Esophagus (tissue), 2 donors: ENCODE results near the gene MAP4. TPM values are rescaled to one million over a fixed set of nuclear protein-coding genes. Genes with fewer than 3 reads are reported as not detected.

Source experiments
- H3K27ac ChIP-seq, 2 donors: one replicate each; pipeline ENCODE4 v1.5.1; 2013; ENCODE audit warnings: low read depth in 2 of 2, mild to moderate bottlenecking in 2 of 2, inconsistent platforms in 1 of 2, low read length in 1 of 2, moderate library complexity in 1 of 2
- H3K27me3 ChIP-seq, 2 donors: one replicate each; pipeline ENCODE4 v1.6.1; 2013; ENCODE audit warnings: low read length in 2 of 2, control low read depth in 1 of 2, mild to moderate bottlenecking in 1 of 2; ENCODE audit not compliant: insufficient read depth in 2 of 2, control insufficient read depth in 1 of 2
- H3K36me3 ChIP-seq, 2 donors: one replicate each; pipeline ENCODE4 v1.6.1; 2013; ENCODE audit warnings: low read length in 1 of 2; ENCODE audit not compliant: control insufficient read depth in 2 of 2, insufficient read depth in 2 of 2
- H3K4me1 ChIP-seq, 2 donors: one replicate each; pipeline ENCODE4 v1.6.1; 2013; ENCODE audit warnings: low read length in 1 of 2; ENCODE audit not compliant: control insufficient read depth in 2 of 2, insufficient read depth in 2 of 2
- H3K4me3 ChIP-seq, 2 donors: one replicate each; pipeline ENCODE4 v1.5.1; 2013; ENCODE audit warnings: low read length in 2 of 2, mild to moderate bottlenecking in 2 of 2, low read depth in 1 of 2, moderate library complexity in 1 of 2
- H3K9me3 ChIP-seq, 2 donors: one replicate each; pipeline ENCODE4 v1.6.1; 2013; ENCODE audit warnings: mild to moderate bottlenecking in 2 of 2, low read depth in 1 of 2, low read length in 1 of 2, moderate library complexity in 1 of 2; ENCODE audit not compliant: control insufficient read depth in 2 of 2, insufficient read depth in 1 of 2
- WGBS, 2 donors: extraction: QIAGEN DNeasy Blood & Tissue Kit; methylation state at CpG; one replicate each; pipeline ENCODE4 v1.1.7; 2013; 5-methylcytosine and 5-hydroxymethylcytosine counted together
- polyA plus RNA-seq, 2 donors: library from polyadenylated mRNA; stranded (reverse); fragments of 200-250 nt; gene quantifications; one replicate each; pipeline ENCODE4 v1.2.3, GENCODE V29; 2013
- donor health status: healthy with polysubstance abuse.
- donor health status: Bipolar disorder and iron deficiency.

Gene MAP4
- polyA plus RNA-seq, 2 donors, result 48.8 to 60.4 TPM

DNA sequence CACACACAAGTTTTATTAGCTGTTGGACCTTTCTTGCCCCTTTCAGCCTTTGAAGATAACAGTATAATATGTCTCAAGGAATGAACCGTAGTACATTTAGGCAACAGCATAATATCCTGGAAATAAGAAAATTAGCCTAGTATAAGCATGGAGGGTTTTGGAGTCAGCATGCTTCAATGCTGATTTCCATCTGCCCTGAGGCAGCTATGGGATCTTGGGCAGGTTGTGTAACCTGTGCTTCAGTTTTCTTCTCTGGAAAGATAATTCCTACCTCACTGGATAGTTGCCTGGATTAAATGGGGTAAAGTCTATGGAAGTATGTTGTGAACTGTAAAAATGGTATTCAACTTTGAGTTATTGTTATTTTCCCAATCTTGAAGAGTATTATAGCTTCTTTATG, 211.6 kb downstream of the MAP4 start:
- Histone ChIP-seq H3K4me1 (peaks cover 0 to 3% of the 10 kb centered on the region in 2 donors), H3K36me3 (no peaks in the 10 kb centered on the region), H3K4me3 (no peak overlapping the region), H3K27ac (no peak overlapping the region), H3K9me3 (no peaks in the 10 kb centered on the region), H3K27me3 (no peaks in the 10 kb centered on the region)
- 93% methylated on average over 1 of the region's 1 CpG for WGBS, 2 donors

DNA sequence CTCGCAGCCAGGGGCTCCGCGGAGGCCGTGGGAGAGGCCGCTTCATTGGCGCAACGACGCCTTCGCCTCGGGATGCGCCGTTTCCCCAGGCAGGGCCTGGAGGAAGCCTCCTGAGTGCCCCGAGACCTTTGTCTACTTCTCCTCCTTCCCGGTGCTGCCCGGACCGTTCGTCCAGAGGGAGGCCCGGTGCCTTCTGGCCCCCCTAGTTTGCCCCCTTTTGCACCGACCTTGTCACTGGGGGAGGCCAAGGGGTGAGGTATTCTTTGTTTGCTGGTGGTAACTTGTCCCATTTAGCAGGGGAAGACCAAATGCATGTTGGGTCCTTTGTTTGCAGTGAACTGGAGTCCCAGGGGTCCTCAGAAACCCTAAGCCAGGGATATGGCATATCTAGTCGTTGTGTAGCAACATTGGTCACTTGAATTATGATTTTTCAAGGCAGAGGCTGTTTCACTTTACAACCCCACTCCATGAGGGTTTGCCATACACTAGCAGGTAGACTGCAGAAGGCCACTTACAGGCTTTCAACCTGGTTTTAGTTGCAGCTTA, 212.7 kb downstream of the MAP4 start:
- no peaks in the 10 kb centered on the region for H3K27me3 ChIP-seq
- H3K9me3 ChIP-seq, result no peaks in the 10 kb centered on the region
- H3K4me3 ChIP-seq, result peak overlapping the region; percentile 62 to 88
- H3K27ac ChIP-seq, result peak overlapping the region; percentile 92 to 96
- peaks cover 0 to 3% of the 10 kb centered on the region in 2 donors for H3K4me1 ChIP-seq
- WGBS, 2 donors, result 0 to 1% methylated on average over 18 to 20 of the region's 20 CpGs
- H3K36me3 ChIP-seq, result no peaks in the 10 kb centered on the region

DNA sequence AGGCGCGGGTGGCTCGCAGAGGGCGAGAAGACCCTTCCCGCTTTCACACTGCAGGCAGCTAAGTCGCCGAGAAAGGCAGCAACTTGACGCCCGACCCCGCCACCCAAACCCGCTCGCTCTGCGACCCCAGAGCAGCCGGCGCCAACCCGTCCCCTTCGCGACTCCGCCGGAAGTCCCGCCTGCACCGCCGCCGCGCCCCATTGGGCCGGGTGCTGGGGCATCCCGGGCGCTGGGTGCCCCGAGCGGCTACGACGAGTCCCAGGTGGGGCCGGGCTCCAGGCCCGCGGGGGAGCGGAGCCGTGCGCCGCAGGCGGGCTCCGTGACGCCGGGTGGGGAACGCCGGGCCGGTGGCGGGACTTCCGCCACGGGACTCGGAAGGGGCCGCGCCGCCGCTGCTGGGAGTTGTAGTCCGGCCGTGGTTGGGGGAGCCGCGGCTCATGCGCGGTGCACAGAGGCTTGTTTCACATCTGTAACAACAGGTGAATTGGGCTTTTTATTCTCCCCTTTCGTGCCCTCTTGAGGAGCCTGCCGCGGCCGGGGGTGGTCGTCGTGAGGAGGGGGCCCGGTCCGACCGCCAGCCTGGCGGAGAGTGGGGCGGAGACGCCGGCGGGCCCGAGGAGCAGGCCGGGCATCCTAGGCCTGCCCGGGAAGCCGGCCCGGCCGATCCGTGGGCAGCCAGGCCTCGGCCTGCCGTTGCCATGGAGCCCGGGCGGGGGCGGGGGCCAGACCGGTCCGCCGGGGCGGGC, 213.3 kb downstream of the MAP4 start, which contains the start of gene DHX30:
DHX30 (plus strand) TSS at position 405 of the 746 bp plus-strand sequence. CDS start 7,546 bp downstream, outside the sequence.
- Histone ChIP-seq H3K27ac (peak within 1 kb of the TSS; percentile 92 to 96), H3K4me3 (peak within 1 kb of the TSS; percentile 62 to 88), H3K9me3 (no peaks in the 10 kb centered on the region), H3K36me3 (no peaks in the 10 kb centered on the region), H3K27me3 (no peaks in the 10 kb centered on the region), H3K4me1 (peaks cover 0 to 3% of the 10 kb centered on the region in 2 donors)
- WGBS, 2 donors, result 1% methylated on average over 86 to 90 of the region's 90 CpGs

Other genes with a start within 250 kb of the MAP4 start
- gene SMARCC1, start 234.5 kb downstream of the MAP4 start, polyA plus RNA-seq, result 10 to 100 TPM; 11.0 to 13.8 TPM
- gene DHX30, start 213.3 kb downstream of the MAP4 start, polyA plus RNA-seq, result 10 to 100 TPM; 26.6 to 32.7 TPM
- 1 to 10 TPM; 1.8 to 2.9 TPM for gene CDC25A, start 172.0 kb upstream of the MAP4 start, polyA plus RNA-seq
- gene CAMP, start 207.1 kb upstream of the MAP4 start, polyA plus RNA-seq, result under 1 TPM; 0.19 to 0.43 TPM
- gene ZNF589, start 224.7 kb upstream of the MAP4 start, polyA plus RNA-seq, result 1 to 10 TPM; 5.4 to 9.5 TPM